SJCRH30 (cell line): Measurements from ENCODE around the gene PAM16. TPM values are rescaled to one million over a fixed set of nuclear protein-coding genes. Genes with fewer than 3 reads are reported as not detected.
"Not testable (repeated sequence)": the region's sequence is repeated elsewhere in the genome, so short reads cannot be mapped to it uniquely, and the experiment has no call there.

ENCODE experiments used
- DNase-seq, 2 experiments: peaks; one replicate each; pipeline ENCODE4 v3.0.0-alpha.2; 2015 to 2020
- H3K27ac ChIP-seq: fragments of 250-450 bp; sonication (Bioruptor Pico); 2 replicates; pipeline ENCODE4 v1.5.1; 2020; ENCODE audit warnings: mild to moderate bottlenecking, moderate library complexity
- H3K27me3 ChIP-seq: fragments of 250-450 bp; sonication (Bioruptor Pico); 2 replicates; pipeline ENCODE4 v1.5.1; 2020; ENCODE audit warnings: mild to moderate bottlenecking, moderate library complexity
- H3K36me3 ChIP-seq: fragments of 250-450 bp; sonication (Bioruptor Pico); 2 replicates; pipeline ENCODE4 v1.5.1; 2020; ENCODE audit warnings: mild to moderate bottlenecking, moderate library complexity
- H3K4me1 ChIP-seq: fragments of 250-450 bp; sonication (Bioruptor Pico); 2 replicates; pipeline ENCODE4 v1.5.1; 2020; ENCODE audit warnings: mild to moderate bottlenecking, moderate library complexity
- H3K4me3 ChIP-seq: fragments of 250-450 bp; sonication (Bioruptor Pico); 2 replicates; pipeline ENCODE4 v1.5.1; 2020; ENCODE audit warnings: mild to moderate bottlenecking, moderate library complexity
- H3K9me3 ChIP-seq: fragments of 250-450 bp; sonication (Bioruptor Pico); replicated peaks from 2 replicates; pipeline ENCODE4 v1.5.1; 2020; ENCODE audit warnings: mild to moderate bottlenecking, moderate library complexity
- total RNA-seq: library from RNA; depleted of rRNA; stranded (reverse); fragments of >200 nt; shearing (Covaris generic); gene quantifications from 2 replicates; pipeline ENCODE4 v1.2.3, GENCODE V29; 2014

PAM16 gene
- total RNA-seq, 1 experiment from 2014 or later = 21.8 TPM

DNA sequence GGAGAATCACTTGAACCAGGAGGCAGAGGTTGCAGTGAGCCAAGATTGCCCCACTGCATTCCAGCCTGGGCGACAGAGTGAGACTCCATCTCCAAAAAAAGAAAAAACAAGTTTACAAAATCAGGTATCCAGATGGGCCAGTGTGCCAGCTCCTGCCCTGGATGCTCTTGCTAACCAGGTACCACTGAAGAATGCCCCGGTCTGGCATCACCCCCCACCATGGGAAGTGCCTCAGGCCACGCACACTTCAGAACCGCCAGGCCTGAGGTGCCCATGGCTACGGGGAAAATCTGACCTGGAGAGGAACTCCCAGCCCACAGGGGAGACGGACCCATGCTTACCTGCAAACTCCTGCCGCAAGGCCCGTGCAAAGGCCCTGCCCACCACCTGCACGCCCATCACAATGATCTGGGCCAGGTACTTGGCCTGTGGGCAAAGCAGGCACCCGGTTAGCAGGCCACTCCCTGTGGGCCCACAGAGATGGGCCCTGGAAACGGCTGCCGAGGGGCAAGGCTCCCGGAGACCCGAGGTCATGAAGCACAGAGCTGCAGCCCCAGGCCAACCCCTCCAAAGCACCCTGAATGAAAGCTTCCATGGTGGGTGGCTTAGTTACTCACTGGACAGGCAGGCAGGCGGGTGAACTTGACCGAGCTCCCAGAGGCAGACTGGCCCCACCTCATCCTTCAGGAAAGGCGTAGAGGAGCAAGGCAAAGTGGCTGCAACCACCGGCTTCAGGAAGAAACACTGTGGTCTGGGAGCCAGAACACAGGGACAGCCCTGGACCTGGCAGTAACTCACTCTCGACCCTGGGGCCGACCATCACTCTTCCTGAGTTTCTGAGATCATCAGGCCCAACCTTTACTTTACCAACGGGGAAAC, 8.0 kb downstream of the PAM16 start:
- Histone ChIP-seq H3K27ac (no peak overlapping the region), H3K27me3 (no peaks in the 10 kb centered on the region), H3K9me3 (no peaks in the 10 kb centered on the region), H3K36me3 (0 out of 2 replicates have a peak, but pooled peaks cover 2% of the 10 kb centered on the region), H3K4me3 (no peak overlapping the region), H3K4me1 (no peaks in the 10 kb centered on the region)
- DNase-seq = no peak

DNA sequence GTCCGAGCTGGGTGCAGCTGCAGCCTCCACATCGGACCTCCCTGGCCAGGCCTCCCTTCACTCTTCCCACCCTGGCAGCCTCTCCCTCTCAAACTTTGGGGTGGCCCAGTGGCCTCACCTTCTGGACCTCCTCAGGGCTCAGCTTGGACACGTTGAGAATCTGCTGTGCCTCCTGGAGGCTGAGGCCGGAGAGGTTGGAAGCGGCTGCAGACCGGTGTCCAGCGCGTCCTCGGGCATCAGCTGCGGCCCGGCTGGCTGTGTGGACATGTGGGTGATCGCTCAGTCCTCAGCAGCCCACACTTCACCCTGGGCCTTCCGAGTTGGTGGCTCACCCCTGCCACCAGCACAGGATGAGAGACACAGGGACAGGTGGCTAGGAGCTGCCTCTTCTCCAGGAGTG, 9.9 kb downstream of the PAM16 start:
- H3K27ac ChIP-seq = no peak overlapping the region
- H3K4me3 ChIP-seq = no peak overlapping the region
- H3K27me3 ChIP-seq = no peaks in the 10 kb centered on the region
- no peaks in the 10 kb centered on the region for H3K4me1 ChIP-seq
- 0 out of 2 replicates have a peak, but pooled peaks cover 2% of the 10 kb centered on the region for H3K36me3 ChIP-seq
- DNase-seq = no peak
- no peaks in the 10 kb centered on the region for H3K9me3 ChIP-seq

DNA sequence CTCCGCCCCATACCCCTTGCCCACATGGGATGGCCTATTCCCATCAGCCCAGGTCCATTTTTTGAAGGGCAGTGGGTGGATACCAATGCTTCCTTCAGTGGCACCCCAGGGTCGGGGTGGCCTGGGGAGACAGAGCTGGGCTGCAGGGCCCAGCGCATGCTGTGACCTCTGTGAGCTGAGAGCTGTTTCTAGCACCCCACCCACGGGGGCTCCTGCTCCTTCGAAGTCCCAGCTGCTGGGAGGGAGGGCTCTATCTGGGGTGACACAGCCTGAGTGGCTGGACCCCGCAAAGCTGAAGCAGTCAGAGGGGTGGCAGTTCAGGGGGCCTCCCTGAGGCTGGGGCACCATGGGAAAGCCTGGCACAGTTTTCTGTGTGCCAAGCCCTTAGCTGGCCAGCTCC, 10.7 kb downstream of the PAM16 start:
- Histone ChIP-seq H3K4me1 (no peaks in the 10 kb centered on the region), H3K36me3 (0 out of 2 replicates have a peak, but pooled peaks cover 2% of the 10 kb centered on the region), H3K9me3 (no peaks in the 10 kb centered on the region), H3K4me3 (no peak overlapping the region), H3K27ac (no peak overlapping the region), H3K27me3 (no peaks in the 10 kb centered on the region)
- DNase-seq = no peak

DNA sequence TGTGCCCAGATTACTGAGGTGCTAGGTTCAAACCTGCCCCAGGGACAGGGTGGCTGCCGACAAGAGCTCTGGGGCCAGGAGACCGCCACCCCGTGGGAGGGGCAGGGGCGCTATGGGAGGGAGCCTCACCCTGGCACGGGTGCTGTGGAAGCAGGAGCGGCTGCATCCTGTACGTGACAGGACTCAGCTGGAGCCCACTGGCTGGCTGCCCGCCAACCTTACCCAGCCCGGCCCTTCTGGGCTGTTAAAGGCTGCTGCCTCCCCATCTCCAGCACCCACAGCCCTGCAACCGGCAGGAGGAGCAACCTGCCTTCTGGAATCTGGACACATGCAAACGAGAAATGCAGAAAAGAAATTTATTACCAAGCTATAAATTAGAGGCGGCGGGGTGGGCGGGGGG, 11.2 kb downstream of the PAM16 start:
- H3K27ac ChIP-seq = no peak overlapping the region
- H3K4me3 ChIP-seq = no peak overlapping the region
- no peaks in the 10 kb centered on the region for H3K4me1 ChIP-seq
- no peaks in the 10 kb centered on the region for H3K27me3 ChIP-seq
- H3K36me3 ChIP-seq = 0 out of 2 replicates have a peak, but pooled peaks cover 2% of the 10 kb centered on the region
- no peaks in the 10 kb centered on the region for H3K9me3 ChIP-seq
- DNase-seq = no peak

DNA sequence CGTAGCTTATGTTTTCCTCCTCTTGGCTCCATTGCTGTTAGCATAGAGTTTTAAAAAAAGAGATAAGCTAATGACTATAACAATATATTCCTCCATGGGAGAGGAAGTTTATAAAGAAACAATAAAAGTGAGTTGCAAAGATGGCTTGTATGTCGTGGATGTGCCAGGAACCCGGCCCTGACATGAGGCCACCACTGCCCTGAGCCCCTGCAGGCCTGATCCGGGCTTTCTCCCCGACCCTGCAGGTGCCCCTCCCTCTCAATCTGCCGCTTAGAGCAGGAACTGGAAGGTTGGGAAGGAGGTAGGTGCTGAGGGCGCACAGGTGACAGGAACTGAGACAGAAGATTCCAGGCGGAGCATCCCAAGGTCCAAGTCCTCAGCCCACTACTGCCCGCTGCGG, 11.7 kb downstream of the PAM16 start:
- DNase-seq = no peak
- H3K27ac ChIP-seq = no peak overlapping the region
- H3K27me3 ChIP-seq = no peaks in the 10 kb centered on the region
- H3K36me3 ChIP-seq = 0 out of 2 replicates have a peak, but pooled peaks cover 2% of the 10 kb centered on the region
- no peaks in the 10 kb centered on the region for H3K9me3 ChIP-seq
- H3K4me1 ChIP-seq = no peaks in the 10 kb centered on the region
- no peak overlapping the region for H3K4me3 ChIP-seq

DNA sequence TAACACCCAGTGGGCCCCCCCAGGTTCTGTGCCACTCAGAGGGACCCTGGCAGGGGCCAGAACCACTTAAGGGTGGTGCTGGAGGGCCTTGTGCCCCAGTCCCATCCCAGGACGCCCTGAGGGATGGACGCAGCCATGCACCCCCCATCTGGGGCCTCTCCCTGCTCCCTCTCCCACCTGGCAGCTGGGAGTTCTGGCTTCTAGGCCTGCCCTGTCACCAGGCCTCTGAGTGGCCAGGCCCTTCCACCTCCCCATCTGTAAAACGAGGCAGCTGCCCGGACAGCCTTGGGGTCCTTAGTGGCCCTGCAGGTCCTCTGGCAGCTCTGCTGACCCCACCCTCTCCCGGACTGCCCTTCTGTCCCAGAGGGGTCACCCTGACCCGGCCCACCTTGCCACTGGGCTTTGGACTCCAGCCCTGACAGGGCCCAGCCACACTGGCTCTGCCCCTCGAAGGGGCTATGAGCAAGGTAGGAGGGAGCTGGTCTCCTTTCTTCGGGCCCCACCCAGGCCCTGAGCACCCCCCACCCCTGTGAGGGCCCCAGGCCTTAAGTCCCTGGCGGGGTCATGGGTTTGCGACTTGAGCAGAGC, 12.3 kb downstream of the PAM16 start:
- Histone ChIP-seq H3K36me3 (0 out of 2 replicates have a peak, but pooled peaks cover 2% of the 10 kb centered on the region), H3K9me3 (no peaks in the 10 kb centered on the region), H3K27ac (no peak overlapping the region), H3K27me3 (no peaks in the 10 kb centered on the region), H3K4me3 (no peak overlapping the region), H3K4me1 (no peaks in the 10 kb centered on the region)
- no peak for DNase-seq

GRCh38 chr16:4338125-4338582, 13.0 kb downstream of the PAM16 start:
- H3K4me1 ChIP-seq = no peaks in the 10 kb centered on the region
- no peaks in the 10 kb centered on the region for H3K27me3 ChIP-seq
- H3K27ac ChIP-seq = no peak overlapping the region
- 0 out of 2 replicates have a peak, but pooled peaks cover 2% of the 10 kb centered on the region for H3K36me3 ChIP-seq
- H3K4me3 ChIP-seq = no peak overlapping the region
- no peak for DNase-seq
- H3K9me3 ChIP-seq = no peaks in the 10 kb centered on the region

DNA sequence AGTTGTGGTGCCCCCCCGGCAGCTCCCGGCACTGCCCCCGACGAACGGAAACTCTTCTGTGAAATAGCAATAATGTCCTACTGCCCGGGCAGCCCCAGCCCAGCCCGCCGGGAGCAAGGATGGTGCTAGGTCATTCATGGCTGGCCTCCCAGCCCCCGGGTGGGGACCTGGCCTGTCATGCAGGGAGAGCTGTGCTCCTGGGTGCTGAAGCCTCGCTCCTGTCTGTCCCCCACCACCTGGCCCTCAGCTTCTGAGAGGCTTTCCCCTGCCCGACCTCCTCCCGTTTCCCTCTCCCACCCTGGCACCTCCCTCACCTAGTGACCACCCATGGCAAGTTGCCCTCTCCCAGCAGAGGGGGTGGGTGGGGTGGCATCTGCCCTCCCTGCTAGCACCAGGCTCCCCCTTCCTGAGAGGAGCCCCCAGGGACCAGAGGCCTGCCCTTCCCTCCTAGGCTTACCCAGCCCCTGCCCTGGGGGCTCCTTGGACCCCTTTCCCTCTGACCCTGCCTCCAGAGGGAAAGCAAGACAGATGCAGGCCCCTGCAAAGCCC, 13.5 kb downstream of the PAM16 start:
- no peaks in the 10 kb centered on the region for H3K27me3 ChIP-seq
- H3K4me1 ChIP-seq = no peaks in the 10 kb centered on the region
- H3K27ac ChIP-seq = no peak overlapping the region
- H3K9me3 ChIP-seq = no peaks in the 10 kb centered on the region
- H3K4me3 ChIP-seq = no peak overlapping the region
- no peak for DNase-seq
- 0 out of 2 replicates have a peak, but pooled peaks cover 2% of the 10 kb centered on the region for H3K36me3 ChIP-seq

DNA sequence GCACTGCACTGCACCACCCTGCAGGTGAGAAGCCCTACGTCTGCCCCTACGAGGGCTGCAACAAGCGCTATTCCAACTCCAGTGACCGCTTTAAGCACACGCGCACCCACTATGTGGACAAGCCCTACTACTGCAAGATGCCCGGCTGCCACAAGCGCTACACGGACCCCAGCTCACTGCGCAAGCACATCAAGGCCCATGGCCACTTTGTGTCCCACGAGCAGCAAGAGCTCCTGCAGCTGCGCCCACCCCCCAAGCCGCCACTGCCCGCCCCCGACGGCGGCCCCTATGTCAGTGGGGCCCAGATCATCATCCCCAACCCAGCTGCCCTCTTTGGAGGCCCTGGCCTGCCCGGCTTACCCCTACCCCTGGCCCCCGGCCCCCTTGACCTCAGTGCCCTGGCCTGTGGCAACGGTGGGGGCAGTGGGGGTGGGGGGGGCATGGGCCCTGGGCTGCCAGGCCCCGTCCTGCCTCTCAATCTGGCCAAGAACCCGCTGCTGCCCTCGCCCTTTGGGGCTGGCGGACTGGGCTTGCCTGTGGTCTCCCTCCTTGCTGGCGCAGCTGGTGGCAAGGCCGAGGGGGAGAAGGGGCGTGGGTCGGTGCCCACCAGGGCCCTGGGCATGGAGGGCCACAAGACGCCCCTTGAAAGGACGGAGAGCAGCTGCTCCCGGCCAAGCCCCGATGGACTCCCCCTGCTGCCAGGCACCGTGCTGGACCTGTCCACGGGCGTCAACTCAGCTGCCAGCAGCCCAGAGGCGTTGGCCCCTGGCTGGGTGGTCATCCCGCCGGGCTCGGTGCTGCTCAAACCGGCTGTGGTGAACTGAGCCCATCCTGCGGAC, 14.2 kb downstream of the PAM16 start:
- H3K36me3 ChIP-seq = 0 out of 2 replicates have a peak, but pooled peaks cover 2% of the 10 kb centered on the region
- no peak overlapping the region for H3K27ac ChIP-seq
- H3K4me1 ChIP-seq = no peaks in the 10 kb centered on the region
- no peaks in the 10 kb centered on the region for H3K27me3 ChIP-seq
- H3K9me3 ChIP-seq = no peaks in the 10 kb centered on the region
- no peak for DNase-seq
- H3K4me3 ChIP-seq = no peak overlapping the region

- no peak overlapping the region for H3K27ac ChIP-seq
- DNase-seq = no peak
- H3K4me1 ChIP-seq = no peaks in the 10 kb centered on the region
- no peak overlapping the region for H3K4me3 ChIP-seq
- no peaks in the 10 kb centered on the region for H3K27me3 ChIP-seq
- no peaks in the 10 kb centered on the region for H3K9me3 ChIP-seq
- H3K36me3 ChIP-seq = 0 out of 2 replicates have a peak, but pooled peaks cover 2% of the 10 kb centered on the region
These were observed 16.2 kb downstream of the PAM16 start for GRCh38 chr16:4334724-4335495.

- not testable (repeated sequence) for H3K27me3 ChIP-seq, H3K4me3 ChIP-seq, DNase-seq, H3K4me1 ChIP-seq, H3K36me3 ChIP-seq, H3K9me3 ChIP-seq, H3K27ac ChIP-seq
These were observed 17.4 kb downstream of the PAM16 start for GRCh38 chr16:4333714-4334113.

- H3K4me1 ChIP-seq = peaks cover 13% of the 10 kb centered on the region
- no peaks in the 10 kb centered on the region for H3K27me3 ChIP-seq
These were observed 17.8 kb downstream of the PAM16 start for GRCh38 chr16:4333308-4333638.

GRCh38 chr16:4332623-4333307, 18.4 kb downstream of the PAM16 start:
- DNase-seq = no peak
- Histone ChIP-seq H3K9me3 (no peaks in the 10 kb centered on the region), H3K27ac (no peak overlapping the region), H3K4me1 (peaks cover 17% of the 10 kb centered on the region), H3K4me3 (no peak overlapping the region), H3K27me3 (no peaks in the 10 kb centered on the region), H3K36me3 (no peaks in the 10 kb centered on the region)

More at GRCh38 chr16:4333308-4333638, 17.8 kb downstream of the PAM16 start:
- Histone ChIP-seq H3K4me3 (no peak overlapping the region), H3K9me3 (no peaks in the 10 kb centered on the region), H3K36me3 (no peaks in the 10 kb centered on the region), H3K27ac (no peak overlapping the region)
- DNase-seq = no peak
